Effector CD8-positive, alpha-beta T cell (primary cell): ENCODE results near the gene CR1.
"Not testable (repeated sequence)": the region's sequence is repeated elsewhere in the genome, so short reads cannot be mapped to it uniquely, and the experiment has no call there.

Experiments used
- DNase-seq: peaks from one replicate; lab custom pipeline; 2025; lab: John Stamatoyannopoulos, UW

The CR1 gene

DNA sequence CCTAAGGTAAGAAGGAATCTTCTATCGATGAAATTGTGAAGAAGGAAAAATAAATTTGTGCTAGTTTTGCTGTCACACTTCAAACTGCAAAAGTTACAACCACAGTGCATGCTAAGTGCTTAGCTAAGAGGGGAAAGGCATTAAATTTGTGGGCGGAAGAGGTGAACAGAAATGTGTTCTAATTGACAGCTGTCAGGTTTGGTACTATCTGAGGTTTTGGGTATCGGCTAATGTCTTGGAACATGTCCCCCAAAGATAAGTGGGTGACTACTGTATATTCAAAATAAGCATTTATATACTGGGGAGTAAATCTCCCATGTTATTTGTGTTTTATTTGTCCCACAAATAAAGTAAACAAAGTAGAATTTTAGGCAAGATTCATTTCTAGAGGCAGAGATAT is 8.0 kb downstream of the CR1 start:
- DNase-seq = no peak

DNA sequence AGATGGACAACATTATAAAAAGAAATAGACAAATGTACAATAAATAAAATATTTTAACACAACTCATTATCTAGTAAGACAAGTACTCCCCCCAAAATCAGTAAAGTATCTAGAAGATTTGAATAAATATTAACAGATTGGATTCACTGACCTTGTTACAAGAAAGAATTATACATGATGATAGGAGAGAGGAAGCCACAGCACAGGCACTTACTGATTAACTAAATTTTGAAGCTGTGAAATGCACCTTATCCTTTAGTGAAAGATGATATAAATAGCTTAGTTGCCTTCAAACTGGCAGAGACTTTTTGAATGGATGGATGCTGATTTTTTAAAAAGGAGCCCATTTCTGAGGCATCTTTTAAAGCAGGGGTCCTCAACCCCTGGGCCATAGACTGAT is 8.5 kb downstream of the CR1 start:
- no peak for DNase-seq

DNA sequence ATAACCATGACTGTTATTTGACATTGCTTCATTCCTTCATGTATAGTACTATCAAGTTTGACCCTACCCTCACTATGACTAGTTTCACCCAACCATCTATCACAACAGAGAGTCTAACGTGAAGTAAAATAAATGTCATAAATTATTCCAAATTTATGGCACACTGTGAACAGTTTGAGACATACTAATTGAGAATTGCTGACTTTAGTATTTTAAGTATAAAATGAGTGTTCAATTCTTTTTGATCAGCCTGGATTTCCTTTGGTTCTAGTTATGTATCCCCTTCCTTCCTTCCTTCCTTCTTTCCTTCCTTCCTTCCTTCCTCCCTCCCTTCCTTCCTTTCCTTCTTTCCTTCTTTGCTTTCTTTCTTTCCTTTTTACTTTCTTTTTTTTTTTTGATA is 14.5 kb downstream of the CR1 start:
- no peak for DNase-seq

DNA sequence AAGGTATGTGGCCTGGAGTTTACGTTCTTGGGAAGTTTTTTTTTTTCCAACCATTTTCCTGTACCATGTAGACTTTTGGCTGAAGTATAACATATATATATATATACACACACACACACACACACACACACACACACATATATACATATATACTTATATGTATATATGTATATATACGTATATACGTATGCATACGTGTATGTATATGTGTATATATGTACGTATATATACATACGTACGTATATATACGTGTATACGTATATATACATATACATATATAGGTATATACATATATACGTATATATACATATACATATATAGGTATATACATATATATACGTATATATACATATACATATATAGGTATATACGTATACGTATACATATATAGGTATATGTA is 18.9 kb downstream of the CR1 start:
- no peak for DNase-seq

DNA sequence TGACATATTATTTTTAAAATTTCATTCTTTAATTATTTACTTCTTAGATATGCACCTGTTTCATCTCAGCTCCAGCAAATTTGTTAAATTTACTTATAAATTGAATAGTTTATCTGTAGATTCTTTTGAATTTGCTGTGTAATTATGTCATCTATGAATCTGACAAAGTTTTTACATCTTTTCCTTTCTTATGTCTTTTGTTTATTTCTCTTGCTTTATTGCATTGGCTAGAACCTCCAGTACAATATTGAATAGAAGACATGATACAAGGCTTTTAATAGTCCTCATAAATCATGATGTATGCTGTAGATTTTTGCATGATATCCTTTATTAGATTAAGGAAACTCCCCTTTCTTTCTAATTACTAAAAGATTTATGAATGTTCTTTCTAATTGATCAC is 20.8 kb downstream of the CR1 start:
- no peak for DNase-seq

DNA sequence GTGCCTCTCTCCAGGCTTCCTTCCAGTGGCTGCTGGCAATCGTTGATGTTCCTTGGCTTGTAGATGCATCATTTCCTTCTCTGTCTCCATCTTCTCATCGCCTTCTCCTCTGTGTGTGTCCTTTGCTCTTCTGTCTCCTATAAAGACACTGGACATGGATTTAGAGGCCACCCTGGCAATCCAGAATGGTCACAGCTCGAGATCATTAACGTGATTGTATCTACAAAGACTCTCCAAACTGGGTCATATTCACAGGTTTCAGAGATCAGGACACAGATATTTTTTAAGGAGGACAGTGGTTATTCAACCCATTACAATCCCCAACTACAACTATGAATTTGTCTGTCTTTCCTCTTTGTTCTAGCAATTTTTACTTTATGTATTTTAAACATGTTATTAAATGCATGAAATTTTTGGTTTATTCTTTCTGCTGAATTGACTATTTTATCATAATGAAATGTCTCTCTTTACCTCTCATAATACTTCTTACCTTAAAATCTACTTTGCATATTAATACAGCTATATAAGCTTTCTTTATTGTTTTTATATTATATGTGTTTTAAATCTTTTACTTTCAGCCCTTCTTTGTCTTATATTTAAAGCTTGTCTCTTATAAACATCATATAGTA is 22.8 kb downstream of the CR1 start:
- no peak for DNase-seq

DNA sequence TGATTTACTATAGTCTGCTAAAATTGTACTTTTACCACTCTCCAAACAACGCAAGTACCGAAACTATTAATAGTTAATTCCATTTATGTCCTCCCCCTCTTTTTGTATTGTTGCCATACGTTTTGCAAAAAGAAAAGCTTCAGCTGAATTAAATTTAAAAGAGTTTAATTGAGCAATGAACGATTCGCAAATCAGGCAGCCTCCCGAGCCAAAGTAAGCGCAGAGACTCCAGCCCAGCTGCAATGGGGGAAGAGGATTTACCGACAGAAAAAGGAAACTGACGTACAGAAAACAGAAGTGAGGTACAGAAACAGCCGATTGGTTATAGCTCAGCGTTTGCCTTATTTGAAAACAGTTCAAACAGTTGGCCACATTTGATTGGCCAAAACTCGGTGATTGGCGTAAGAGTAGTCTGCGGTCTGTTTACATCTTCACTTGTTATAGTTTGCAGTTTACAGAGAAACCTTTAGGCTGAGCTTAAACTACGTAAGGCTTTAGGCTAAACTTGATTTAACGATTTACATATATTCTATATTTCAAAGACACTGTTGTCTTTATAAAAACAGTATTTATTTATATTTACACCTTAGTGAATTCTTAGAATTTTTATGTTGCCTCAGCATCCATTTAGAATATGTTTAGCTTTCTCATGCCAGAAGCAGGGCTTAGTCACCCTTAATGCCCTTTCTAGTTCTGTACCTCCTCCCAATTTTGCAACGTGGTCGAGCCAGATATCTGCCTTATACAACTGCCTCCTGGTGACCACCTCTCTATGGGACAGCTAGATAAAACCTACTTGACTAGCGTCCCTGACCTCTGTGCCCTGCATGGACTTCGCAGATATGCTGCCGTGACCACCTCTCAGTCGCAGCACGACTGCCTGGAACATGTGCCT is 23.8 kb downstream of the CR1 start:
- DNase-seq = no peak

DNA sequence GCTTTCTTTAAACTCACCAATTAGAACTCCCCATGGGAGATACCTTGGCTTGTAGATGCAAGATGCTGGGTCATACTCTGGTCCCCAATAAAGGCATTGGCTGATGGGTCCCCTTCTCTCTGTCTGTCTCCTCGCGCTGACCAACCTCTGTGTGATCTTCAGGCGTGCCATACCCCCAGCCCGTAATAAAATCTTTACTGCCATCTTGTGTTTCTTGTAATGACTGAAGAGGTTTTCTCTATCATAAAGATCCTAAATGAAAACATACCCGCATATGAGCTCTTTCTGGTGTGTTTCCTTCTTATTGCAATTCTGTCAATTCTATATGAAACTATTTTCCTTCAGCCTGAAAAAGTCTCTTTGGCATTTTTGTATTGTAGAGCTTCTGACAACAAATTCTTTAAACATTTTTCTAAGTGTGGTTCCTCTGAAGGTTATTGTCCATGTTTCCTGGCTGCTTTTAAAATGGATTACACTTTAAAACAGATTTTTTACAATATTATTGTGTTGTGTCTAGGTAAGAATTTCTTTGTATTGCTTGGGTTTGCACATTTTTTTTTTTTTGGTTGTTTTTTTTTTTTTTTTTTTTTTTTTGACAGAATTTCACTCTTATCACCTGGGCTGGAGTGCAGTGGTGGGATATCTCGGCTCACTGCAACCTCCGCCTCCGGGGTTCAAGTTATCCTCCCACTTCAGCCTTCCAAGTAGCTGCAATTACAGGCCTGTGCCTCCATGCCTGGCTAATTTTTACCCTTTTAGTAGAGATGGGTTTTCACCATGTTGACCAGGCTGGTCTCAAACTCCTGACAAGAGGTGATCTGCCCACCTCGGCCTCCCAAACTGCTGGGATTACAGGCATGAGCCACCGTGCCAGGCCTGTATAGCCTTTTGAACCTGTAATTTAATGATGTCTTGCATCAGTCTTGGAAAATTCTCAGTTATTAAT is 24.7 kb downstream of the CR1 start:
- DNase-seq = not testable (repeated sequence)

DNA sequence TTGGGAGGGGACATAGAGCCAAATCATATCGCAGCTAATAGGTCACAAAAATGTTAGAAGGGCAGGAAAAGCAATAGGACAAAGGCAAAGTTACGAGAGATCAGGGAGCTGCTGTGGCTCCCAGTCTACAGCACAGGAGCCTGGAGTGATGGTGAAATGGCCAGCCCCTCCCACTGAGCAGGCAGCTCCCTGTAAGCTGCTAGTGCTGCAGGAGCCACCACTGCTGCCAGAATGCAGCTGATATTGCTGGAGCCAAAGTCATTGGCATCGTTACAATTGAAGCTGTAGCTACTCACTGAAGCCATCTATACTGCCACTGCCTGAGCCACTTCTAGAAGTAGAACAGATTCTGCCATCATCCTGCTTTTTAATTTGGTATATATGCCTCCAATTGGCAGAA is 29.3 kb downstream of the CR1 start:
- not testable (repeated sequence) for DNase-seq

DNA sequence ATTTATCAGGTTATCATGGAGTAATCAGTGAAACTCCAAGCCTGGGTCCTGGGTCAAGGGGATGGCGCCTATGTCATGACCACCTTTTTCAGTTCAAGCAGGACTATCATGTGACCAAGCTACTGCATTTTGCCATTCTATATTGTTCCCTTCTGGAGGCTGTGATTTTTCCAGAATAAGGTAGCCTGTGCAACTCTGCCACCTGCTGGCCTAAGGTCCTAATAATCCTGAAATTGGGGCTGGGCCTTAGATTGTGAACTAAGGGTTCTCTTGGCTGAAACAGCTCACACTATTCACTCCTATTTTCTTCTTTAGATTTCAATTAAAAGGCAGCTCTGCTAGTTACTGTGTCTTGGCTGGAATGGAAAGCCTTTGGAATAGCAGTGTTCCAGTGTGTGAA is 32.4 kb downstream of the CR1 start:
- DNase-seq = not testable (repeated sequence)

DNA sequence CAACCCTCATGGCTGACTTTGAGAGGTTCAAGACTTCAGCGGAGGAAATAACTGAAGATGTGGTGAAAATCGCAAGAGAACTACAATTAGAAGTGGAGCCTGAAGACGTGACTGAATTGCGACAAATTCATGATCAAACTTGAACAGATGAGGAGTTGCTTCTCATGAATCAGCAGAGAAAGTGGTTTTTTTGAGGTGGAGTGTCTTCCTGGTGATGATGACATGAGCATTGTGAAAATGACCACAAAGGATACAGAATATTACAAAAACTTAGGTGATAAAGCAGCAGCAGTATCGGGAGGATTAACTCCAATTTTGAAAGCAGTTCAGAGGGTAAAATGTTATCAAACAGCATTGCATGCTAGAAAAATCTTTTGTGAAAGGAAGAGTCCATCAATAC is 40.3 kb downstream of the CR1 start:
- not testable (repeated sequence) for DNase-seq

DNA sequence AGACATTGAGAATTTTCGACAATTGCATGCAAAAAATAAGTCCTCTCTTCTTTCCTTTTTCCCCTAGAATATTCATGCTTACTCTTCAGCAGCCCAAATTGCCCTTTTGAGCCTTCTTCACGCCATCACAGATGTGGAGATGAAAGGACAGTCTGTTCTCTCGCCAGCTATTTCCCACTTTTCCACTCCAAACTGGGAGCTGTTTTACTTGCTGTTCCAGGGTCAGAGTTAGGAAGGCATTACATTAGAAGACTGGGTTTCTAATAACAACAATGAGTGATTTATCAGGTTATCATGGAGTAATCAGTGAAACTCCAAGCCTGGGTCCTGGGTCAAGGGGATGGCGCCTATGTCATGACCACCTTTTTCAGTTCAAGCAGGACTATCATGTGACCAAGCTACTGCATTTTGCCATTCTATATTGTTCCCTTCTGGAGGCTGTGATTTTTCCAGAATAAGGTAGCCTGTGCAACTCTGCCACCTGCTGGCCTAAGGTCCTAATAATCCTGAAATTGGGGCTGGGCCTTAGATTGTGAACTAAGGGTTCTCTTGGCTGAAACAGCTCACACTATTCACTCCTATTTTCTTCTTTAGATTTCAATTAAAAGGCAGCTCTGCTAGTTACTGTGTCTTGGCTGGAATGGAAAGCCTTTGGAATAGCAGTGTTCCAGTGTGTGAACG is 50.9 kb downstream of the CR1 start:
- DNase-seq = not testable (repeated sequence)

DNA sequence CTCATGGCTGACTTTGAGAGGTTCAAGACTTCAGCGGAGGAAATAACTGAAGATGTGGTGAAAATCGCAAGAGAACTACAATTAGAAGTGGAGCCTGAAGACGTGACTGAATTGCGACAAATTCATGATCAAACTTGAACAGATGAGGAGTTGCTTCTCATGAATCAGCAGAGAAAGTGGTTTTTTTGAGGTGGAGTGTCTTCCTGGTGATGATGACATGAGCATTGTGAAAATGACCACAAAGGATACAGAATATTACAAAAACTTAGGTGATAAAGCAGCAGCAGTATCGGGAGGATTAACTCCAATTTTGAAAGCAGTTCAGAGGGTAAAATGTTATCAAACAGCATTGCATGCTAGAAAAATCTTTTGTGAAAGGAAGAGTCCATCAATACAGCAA is 58.9 kb downstream of the CR1 start:
- DNase-seq = not testable (repeated sequence)

DNA sequence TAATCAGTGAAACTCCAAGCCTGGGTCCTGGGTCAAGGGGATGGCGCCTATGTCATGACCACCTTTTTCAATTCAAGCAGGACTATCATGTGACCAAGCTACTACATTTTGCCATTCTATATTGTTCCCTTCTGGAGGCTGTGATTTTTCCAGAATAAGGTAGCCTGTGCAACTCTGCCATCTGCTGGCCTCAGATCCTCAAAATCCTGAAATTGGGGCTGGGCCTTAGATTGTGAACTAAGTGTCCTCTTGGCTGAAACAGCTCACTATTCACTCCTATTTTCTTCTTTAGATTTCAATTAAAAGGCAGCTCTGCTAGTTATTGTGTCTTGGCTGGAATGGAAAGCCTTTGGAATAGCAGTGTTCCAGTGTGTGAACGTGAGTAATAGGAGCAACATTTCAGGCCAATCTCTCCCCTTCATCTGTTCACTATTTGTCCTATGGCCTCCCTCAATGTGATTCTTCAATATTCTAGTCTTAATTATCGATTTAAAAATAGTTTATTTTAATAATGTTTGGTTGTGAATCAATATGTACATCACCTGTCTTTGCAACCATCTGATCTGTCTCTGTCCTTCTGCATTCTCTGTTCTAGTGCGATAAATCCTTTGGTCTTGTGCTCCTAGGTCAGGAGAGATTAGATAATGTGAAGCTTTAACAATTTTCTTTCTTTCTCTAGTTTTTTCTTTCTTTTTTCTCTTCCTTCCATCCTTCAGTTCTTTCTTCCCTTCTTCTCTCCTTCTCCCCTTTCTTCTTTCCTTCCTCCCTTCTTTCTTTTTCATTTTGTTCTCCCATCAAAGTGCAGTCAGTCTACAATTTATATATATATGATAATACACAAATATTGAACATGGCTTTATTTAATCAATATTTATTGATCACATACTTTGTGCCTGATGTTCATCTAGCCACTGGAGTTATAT is 69.8 kb downstream of the CR1 start:
- DNase-seq = no peak

DNA sequence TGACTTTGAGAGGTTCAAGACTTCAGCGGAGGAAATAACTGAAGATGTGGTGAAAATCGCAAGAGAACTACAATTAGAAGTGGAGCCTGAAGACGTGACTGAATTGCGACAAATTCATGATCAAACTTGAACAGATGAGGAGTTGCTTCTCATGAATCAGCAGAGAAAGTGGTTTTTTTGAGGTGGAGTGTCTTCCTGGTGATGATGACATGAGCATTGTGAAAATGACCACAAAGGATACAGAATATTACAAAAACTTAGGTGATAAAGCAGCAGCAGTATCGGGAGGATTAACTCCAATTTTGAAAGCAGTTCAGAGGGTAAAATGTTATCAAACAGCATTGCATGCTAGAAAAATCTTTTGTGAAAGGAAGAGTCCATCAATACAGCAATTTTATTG is 76.0 kb downstream of the CR1 start:
- DNase-seq = not testable (repeated sequence)

DNA sequence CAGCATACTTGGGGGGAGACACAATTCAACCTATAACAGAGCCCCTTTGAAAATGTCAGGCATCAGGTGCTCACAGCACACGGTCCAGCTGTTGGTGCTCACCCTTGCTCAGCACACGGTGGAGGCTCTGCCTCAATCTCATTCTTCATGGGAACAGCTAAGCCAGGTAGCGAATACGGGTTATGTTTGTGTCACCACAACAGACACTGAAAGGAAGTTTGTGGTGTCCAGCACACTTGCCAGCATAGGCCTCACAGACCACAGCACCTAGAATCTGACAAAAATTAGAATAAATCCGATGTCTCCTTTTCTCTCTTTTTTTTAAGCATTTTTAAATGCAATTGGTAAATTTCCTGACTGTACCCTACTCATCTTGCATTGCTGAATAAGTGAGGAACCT is 77.1 kb downstream of the CR1 start:
- not testable (repeated sequence) for DNase-seq

DNA sequence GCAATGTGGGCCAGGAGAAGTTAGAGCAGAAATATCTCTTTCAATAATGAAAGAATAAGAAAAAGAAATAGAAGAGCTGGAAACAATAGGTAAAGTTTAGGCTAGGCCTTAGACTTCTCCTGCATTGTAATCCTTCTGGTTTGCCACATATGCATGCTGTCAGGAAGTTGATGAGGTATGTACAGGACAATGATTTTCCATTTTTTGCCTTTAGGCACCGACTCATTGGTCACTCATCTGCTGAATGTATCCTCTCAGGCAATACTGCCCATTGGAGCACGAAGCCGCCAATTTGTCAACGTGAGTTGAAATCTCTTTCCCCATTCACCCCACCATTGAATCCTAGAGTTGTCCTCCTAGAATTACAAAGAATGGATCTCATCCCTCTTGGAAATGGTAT is 79.4 kb downstream of the CR1 start:
- DNase-seq = not testable (repeated sequence)

DNA sequence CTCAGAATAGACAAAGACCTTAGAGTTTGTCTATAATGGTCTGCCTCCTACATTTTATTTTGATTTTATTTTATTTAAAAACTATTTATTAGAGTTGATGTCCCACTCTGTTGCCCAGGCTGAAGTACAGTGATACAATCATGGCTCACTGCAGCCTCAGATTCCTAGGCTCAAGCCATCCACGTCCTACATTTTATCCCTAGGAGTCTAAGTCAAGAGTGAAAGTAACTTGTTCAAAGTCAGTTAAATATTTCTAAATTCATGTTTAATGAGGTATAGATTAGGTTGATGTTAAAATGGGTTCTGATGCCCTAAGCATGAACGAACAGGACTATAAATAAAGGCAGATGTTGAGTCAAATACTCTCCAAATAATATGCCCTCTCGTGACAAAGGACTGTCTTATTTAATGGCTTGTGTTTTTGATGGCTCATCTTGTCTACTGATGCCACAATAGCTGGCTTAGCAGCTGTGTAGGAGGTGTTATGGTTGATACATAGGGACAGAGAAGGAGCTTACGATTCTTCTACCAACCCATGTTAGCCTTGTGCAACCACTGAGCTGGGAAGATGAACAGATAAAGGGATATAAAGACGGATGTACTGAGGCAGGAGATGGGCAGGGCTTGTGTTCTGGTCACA is 83.0 kb downstream of the CR1 start:
- no peak for DNase-seq

DNA sequence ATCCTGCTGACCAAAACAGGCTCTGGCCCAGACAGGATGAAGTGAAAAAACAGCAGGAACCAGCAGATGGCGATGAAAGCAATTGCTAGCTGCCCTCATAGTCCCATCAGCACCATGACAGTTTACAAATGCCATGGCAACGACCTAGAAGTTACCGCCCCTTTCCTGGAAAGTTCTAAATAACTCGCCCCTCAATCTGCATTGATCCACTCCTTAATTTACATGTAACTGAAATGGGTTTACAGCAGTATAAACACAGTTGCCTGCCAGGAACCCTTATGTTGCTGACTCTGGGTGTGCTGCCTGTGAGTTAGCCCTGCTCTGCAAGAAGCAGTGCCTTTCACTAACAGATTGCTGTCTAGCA is 83.5 kb downstream of the CR1 start:
- no peak for DNase-seq

DNA sequence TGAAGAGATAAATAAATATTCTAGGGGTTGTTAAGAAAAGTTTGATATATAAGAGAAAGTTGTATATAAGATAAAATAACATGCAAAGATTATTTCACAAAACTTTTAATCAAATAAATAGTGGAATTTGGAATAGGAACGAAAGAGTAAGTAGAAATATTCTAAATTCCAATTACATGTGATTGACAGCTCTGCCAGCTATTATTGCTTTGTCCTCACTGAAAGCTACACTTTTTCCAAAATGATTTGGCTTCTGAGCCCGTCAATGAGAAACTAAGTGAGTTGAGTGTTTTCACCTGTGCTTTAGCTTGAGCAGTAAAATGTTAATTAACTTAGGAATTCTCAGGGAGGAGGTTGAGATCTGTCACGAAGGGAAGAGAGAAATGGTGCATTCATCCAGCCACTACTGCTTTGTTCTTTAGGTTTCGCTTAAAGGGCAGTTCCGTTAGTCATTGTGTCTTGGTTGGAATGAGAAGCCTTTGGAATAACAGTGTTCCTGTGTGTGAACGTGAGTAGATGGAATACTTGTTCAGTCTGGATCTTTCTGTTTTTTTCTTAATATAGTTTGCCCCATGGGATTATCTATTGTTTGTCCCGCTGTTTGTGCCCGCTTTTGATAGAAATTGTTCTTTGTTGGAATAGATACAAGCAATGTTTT is 85.7 kb downstream of the CR1 start:
- no peak for DNase-seq
